ENCODE results near the gene PAQR8. TPM values are rescaled to one million over a fixed set of nuclear protein-coding genes. Genes with fewer than 3 reads are reported as not detected.

The PAQR8 gene, protein sequence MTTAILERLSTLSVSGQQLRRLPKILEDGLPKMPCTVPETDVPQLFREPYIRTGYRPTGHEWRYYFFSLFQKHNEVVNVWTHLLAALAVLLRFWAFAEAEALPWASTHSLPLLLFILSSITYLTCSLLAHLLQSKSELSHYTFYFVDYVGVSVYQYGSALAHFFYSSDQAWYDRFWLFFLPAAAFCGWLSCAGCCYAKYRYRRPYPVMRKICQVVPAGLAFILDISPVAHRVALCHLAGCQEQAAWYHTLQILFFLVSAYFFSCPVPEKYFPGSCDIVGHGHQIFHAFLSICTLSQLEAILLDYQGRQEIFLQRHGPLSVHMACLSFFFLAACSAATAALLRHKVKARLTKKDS
- 3.3 and 3.4 TPM in 2 replicates for total RNA-seq (2014; rRNA removed; shearing (Covaris generic))

DNA sequence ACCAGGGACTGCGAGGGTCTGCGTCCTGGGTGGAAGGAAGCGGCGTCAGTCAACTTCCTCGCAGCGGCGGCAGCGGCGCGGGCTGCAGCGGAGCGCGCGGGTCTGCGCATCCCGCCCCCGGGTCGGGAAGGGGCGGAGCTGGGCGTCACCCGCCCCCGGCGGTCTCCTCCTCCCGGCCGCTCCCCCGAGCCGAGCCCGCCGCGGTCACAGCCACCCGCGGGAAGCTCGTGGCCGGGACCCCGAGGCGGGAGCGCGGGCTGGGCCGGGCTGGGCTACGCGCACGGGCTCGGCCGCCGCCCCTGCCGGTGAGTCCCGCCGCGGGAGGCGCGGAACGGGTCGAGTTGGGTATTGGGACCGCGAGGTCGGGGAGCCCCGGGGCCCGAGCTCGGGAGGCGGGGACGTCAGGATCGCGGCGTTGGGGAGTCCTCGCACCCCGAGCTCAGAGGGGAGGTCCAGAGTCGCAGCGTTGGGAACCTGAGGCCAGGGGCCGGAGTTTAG lies at the start of gene PAQR8:
PAQR8 (plus strand) TSS at position 207 of the 498 bp plus-strand sequence. CDS start 41,063 bp downstream, outside the sequence.
- H3K27ac ChIP-seq, result peak within 1 kb of the TSS; percentile 51
- H3K4me1 ChIP-seq, result 0 out of 2 replicates have a peak, but pooled peaks cover 1% of the 10 kb centered on the region
- H3K9me3 ChIP-seq (replicated peaks), result no peaks in the 10 kb centered on the region
- H3K27me3 ChIP-seq, result no peaks in the 10 kb centered on the region
- H3K36me3 ChIP-seq, result no peaks in the 10 kb centered on the region
- DNase-seq, result peak; percentile 66 to 73
- H3K4me3 ChIP-seq, result peak within 1 kb of the TSS; percentile 93

DNA sequence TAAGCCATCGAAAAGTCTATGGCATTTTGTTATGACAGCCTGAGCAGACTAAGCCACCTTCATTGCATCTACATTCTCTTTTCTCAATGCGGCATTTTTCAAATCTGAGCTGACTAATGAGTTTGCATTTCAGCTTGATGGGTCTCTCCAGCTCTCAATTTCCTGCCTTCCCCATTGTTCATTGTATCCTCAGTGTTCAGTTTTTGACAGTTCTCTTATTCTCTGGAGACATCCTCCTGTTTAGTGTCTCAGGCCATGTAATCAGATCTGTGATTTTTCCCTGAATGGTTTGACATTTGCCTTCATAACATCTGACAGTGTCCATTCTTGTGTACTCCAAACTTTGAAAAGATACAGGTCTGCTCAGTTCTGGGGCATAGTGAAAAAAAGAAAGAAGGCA lies 49.5 kb upstream of the PAQR8 start:
- no peak overlapping the region for H3K4me3 ChIP-seq
- no peak overlapping the region for H3K27ac ChIP-seq
- no peaks in the 10 kb centered on the region for H3K27me3 ChIP-seq
- H3K4me1 ChIP-seq, result no peaks in the 10 kb centered on the region
- no peaks in the 10 kb centered on the region for H3K36me3 ChIP-seq
- DNase-seq, result no peak
- H3K9me3 ChIP-seq (replicated peaks), result no peaks in the 10 kb centered on the region

DNA sequence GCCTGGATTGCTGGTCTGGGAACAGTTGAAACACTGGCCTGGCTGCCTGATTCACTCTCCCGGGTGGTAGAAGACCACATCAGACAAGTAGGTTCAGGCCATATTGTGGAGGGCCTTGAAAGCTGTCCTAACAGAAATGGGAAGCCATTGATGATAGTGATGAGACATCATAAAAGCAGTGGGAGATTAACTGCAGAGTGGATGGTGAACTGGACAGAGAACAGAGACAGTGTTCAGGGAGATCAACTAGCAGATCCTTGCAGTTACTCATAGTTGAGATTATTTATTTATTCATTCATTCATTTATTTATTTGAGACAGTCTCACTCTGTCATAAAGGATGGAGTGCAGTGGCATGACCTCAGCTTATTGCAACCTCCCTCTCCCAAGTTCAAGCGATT lies 47.2 kb upstream of the PAQR8 start:
- DNase-seq, result no peak
- H3K27ac ChIP-seq, result no peak overlapping the region

DNA sequence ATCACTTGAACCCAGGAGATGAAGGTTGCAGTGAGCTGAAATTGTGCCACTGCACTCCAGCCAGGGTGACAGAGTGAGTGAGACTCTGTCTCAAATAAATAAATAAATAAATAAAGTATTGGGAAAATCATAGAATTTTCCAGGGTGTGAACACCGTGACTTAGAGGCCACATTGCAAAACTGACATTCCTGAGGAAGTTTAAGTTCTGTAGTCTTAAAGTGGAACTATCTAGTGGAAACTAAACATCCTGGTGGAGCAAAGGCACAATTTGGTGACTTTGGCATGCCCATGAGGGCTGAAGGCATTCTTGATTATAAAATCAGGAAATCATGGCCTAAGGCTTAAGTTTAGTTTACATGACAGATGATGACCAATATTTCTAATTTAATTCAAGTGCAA lies 44.7 kb upstream of the PAQR8 start:
- Histone ChIP-seq H3K36me3 (no peaks in the 10 kb centered on the region), H3K4me1 (no peaks in the 10 kb centered on the region), H3K9me3 (replicated peaks) (no peaks in the 10 kb centered on the region), H3K27ac (no peak overlapping the region), H3K4me3 (no peak overlapping the region), H3K27me3 (no peaks in the 10 kb centered on the region)
- DNase-seq, result no peak

More for the DNA sequence above, 47.2 kb upstream of the PAQR8 start:
- no peaks in the 10 kb centered on the region for H3K9me3 ChIP-seq (replicated peaks)
- no peaks in the 10 kb centered on the region for H3K36me3 ChIP-seq
- no peak overlapping the region for H3K4me3 ChIP-seq
- no peaks in the 10 kb centered on the region for H3K4me1 ChIP-seq
- H3K27me3 ChIP-seq, result no peaks in the 10 kb centered on the region

DNA sequence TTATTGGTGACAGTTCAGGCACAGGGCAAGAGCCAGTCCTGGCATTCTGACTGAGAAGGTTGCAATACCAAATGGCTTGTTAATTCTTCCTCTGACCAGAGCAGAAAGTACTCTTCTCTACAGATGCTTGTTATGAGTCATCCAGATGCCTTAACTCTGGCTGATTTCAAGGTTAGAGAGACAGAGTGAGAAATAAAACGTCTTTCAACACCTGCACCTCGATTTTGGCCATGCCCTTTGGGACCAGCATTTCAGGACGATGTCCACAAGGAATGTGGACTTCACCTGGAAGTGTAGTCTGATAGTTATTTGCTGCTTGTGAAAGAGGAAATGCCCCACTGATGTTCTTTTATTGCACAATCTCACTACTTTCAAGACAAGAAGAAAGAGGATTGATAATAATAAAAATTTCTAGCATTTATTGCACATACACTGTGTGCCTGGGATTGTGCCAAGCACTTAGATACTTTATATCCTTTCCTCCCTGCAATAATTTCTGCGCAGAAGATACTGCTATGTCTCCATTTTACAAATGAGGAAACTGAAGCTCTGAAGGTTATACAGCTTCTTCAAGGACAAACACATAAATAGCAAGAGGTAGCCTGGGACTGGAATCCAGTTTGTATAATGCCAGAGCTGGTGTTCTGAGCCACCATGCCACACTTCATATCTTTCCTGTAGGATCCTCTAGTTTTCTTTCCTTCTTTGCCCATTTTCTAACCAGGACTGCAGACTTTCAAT lies 43.9 kb upstream of the PAQR8 start:
- Histone ChIP-seq H3K4me3 (no peak overlapping the region), H3K4me1 (no peaks in the 10 kb centered on the region), H3K27ac (no peak overlapping the region), H3K27me3 (no peaks in the 10 kb centered on the region), H3K9me3 (replicated peaks) (no peaks in the 10 kb centered on the region), H3K36me3 (no peaks in the 10 kb centered on the region)
- no peak for DNase-seq

DNA sequence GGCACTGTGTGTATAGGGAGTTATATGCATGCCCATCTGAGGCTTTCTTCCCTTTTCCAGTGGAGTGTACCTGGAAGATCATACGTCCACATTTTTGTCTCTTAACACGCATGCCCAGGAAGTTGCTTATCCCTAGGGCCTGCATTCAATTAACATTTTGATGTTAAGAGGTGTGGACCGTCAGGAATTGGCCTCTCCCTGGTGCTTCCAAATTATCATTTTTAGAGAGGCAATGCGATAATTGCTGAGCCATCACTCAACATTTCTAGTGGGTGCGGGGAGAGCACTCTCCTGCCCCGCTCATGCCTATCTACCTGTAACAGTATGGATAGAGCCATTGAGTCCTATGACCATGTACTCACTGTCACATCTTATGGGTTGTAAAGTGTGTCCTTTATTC lies 37.8 kb upstream of the PAQR8 start:
- Histone ChIP-seq H3K9me3 (replicated peaks) (no peaks in the 10 kb centered on the region), H3K36me3 (no peaks in the 10 kb centered on the region), H3K4me3 (no peak overlapping the region), H3K27me3 (no peaks in the 10 kb centered on the region), H3K27ac (no peak overlapping the region), H3K4me1 (no peaks in the 10 kb centered on the region)
- no peak for DNase-seq

DNA sequence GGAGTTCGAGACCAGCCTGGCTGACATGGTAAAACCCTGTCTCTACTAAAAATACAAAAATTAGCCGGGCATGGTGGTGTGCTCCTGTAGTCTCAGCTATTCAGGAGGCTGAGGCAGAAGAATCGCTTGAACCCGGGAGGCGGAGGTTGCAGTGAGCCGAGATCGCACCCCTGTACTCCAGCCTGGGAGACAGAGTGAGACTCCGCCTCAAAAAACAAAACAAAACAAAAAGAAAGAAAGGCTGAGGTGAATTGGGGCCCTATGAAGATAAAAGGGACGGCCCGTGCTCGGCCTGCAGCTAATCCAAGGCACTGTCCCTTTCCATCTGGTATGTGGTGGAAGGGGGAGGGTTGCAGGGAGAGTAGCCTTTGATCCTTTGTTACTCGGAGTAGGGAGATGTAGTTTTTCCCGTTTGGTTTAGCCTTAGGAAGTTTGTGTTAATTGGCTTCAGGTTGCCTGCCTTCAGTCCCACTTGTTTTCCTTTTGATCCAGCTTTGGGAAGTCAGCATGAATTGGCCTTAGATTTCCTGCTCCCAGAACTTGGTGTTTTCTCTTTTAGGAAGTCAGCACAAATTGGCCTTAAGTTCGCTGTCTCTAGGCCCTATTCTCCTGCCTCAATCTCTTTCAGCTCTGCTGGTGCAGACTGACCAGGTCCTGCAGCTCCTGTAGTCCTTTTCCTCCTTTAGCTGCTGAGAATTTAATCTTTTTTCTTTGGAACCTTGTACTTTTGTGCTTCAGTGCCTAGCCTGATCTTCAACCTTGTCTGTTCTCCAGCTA lies 36.1 kb upstream of the PAQR8 start:
- Histone ChIP-seq H3K4me1 (no peaks in the 10 kb centered on the region), H3K27ac (no peak overlapping the region), H3K27me3 (no peaks in the 10 kb centered on the region), H3K9me3 (replicated peaks) (no peaks in the 10 kb centered on the region), H3K36me3 (no peaks in the 10 kb centered on the region), H3K4me3 (no peak overlapping the region)
- DNase-seq, result no peak

DNA sequence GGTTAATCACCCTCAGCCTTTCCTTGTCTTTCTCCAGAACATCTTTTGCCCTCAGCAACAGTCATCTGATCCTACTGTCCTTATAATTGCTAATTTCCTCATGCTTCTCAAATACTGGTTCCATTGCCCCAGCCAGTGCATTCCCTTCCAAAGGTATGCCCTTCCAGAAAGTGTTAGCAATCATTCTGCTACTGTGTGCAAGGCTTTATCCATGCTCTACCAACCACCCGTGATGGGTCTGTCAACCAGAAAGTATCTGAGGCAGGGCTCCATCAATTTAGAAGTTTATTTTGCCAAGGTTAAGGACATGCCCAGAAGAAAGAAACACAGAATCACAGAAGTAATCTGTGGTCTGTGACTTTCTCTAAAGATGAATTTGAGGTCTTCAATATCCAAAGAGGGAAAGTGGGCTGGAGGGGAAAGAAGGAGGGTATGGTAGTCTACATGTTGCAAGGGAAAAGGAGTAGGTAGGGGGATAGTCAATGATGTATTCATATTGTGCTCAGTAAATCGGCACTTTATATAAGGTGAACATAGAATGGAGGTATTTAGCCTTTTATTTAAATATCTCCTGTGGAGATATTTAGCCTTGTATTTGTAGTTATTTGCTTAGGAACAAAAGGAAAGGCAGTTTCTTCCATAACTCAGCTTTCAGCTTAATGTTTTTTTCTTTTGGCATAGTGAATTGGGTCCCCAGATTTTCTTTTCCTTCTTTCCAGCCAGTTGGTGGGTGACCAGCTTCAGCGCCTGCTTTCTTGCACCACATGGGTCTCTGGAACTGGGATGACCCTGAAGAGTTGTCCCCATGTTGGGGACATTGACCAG lies 35.2 kb upstream of the PAQR8 start:
- no peaks in the 10 kb centered on the region for H3K27me3 ChIP-seq
- no peaks in the 10 kb centered on the region for H3K9me3 ChIP-seq (replicated peaks)
- H3K4me1 ChIP-seq, result peaks cover 4% of the 10 kb centered on the region; the same call in 1 of the 2 replicates
- no peaks in the 10 kb centered on the region for H3K36me3 ChIP-seq
- DNase-seq, result no peak
- no peak overlapping the region for H3K27ac ChIP-seq
- no peak overlapping the region for H3K4me3 ChIP-seq

DNA sequence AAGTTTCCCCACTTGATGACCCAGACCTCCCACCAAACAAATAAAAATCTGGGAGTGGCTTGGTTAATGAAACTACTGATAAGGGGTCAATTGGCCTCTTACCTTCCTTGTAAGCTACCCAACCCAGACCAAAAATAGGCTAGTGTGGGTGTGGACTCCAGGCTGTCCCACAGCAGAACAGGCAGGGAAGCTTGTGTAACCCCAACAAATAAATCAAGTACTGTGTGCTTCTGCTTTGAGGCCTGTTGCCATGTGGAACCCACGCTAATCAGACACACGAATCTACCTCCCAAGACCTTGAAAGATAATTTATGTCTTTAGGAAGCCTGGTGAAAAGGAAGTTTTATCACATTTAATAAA lies 33.7 kb upstream of the PAQR8 start:
- no peaks in the 10 kb centered on the region for H3K9me3 ChIP-seq (replicated peaks)
- DNase-seq, result no peak

DNA sequence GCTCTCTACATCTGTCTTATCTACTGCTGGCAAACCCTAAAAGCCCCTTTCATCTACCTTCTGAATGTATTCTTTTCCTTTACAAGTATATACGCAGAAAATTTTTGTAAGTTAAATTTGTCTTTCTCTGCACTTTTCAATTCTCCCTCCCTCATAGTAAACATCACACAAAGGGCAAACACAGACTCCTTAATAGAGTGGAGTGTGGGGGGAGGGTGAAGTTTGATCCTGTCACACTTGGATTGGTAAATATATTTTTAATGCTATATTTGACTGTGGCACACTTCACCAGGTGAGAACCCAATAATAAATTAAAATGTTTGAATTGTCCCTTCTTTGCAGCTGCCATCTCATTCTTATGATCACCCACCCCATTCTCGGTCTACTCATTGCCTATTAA lies 33.2 kb upstream of the PAQR8 start:
- Histone ChIP-seq H3K4me3 (no peak overlapping the region), H3K36me3 (no peaks in the 10 kb centered on the region), H3K27me3 (no peaks in the 10 kb centered on the region), H3K4me1 (peaks cover 16% of the 10 kb centered on the region; the same call in 1 of the 2 replicates), H3K27ac (no peak overlapping the region), H3K9me3 (replicated peaks) (no peaks in the 10 kb centered on the region)
- no peak for DNase-seq

More for the DNA sequence above, 33.7 kb upstream of the PAQR8 start:
- Histone ChIP-seq H3K27ac (no peak overlapping the region), H3K4me3 (no peak overlapping the region), H3K36me3 (no peaks in the 10 kb centered on the region), H3K27me3 (no peaks in the 10 kb centered on the region), H3K4me1 (peaks cover 13% of the 10 kb centered on the region; the same call in 1 of the 2 replicates)

DNA sequence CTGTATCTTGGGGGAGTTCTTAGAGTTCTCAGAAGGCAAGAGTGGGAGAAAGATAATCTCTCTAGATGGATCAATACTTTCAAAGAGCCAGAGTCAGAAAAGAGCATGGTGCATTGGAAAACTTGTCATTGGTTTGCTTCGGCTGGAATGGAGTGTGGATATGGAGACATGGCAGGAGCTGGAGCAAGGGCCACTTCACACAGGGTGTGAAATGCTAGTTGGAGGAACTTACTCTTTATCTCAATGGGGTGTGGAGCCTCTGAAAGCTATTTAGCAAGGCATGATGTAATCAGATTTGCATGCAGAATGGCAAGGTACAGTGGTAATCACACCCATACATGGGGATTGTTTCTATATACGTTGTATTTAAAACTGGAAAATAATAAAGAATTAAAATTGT lies 31.5 kb upstream of the PAQR8 start:
- DNase-seq, result no peak
- Histone ChIP-seq H3K36me3 (no peaks in the 10 kb centered on the region), H3K9me3 (replicated peaks) (no peaks in the 10 kb centered on the region), H3K27me3 (no peaks in the 10 kb centered on the region), H3K27ac (no peak overlapping the region), H3K4me1 (peaks cover 20% of the 10 kb centered on the region; the same call in 1 of the 2 replicates), H3K4me3 (no peak overlapping the region)

DNA sequence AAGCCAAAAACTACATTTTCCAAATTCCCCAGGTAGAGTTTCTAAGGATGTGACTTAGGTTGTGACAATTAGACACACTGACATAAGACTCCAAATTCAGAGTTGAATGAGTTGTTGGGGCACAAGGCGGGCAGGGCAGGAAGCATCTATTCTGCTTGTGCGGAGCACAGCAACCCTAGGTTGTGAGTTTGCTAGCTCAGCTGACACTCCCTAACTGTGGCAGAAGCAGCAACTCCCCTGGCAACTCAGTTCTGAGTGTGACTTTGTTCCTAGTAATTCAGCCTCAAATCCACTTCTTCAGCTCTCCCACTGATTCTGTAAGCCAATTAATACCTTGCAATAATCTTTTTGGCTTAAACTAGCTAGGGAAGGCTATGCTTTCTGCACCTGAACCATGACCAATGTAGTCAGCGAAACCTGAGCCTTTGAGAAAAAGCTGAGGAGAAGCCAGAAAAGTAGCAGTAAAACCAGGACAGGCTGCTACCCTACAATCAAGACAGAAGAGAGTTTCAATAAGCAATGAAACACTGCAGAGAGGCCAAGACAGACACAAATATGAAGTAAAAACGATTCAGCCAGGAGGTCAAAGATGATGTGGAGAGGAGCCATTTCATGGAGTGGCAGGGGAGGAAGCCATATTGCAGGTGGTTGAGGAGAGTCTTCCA lies 30.0 kb upstream of the PAQR8 start:
- DNase-seq, result peak in 1 of 2 experiments; percentile 34
- H3K4me1 ChIP-seq, result peaks cover 20% of the 10 kb centered on the region; the same call in 1 of the 2 replicates

DNA sequence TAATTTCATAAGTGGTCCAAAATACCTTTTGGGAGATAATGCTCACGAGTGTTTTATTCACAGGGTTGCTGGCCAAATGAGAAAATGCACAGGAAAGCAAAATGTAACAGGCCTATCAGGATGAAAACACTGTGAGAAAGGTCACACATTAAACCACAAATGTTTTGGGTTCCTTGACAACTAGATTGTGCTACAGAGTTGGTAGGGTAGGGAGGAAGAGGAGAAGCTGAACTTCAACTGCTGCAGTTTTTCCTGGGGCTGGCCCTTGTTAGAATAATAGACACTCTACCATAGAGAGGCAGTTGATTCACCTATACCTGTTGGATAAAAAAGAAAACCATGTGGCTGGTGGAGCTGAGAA lies 28.1 kb upstream of the PAQR8 start:
- no peak for DNase-seq
- Histone ChIP-seq H3K36me3 (no peaks in the 10 kb centered on the region), H3K4me1 (peaks cover 20% of the 10 kb centered on the region; the same call in 1 of the 2 replicates), H3K9me3 (replicated peaks) (no peaks in the 10 kb centered on the region), H3K27me3 (no peaks in the 10 kb centered on the region), H3K27ac (no peak overlapping the region), H3K4me3 (no peak overlapping the region)

More for the DNA sequence above, 30.0 kb upstream of the PAQR8 start:
- Histone ChIP-seq H3K4me3 (no peak overlapping the region), H3K9me3 (replicated peaks) (no peaks in the 10 kb centered on the region), H3K36me3 (no peaks in the 10 kb centered on the region), H3K27ac (no peak overlapping the region), H3K27me3 (no peaks in the 10 kb centered on the region)

Measured in SJCRH30 (cell line).